RWPE1 (cell line): Measurements from ENCODE around the gene AQP2.
A peak's percentile ranks its signal among the peaks of the same experiment; 100 is the strongest.

ENCODE experiments used
- CTCF ChIA-PET: fragments of 350-600 bp; sonication (Branson Sonifier 250); formaldehyde crosslinking; extraction: SDS; loops from one replicate; lab custom pipeline; 2021; lab: Yijun Ruan, JAX
- POLR2A ChIA-PET: fragments of 400-600 bp; formaldehyde crosslinking; extraction: SDS; loops from one replicate; lab custom pipeline; 2020; ENCODE audit warnings: antibody characterized with exemption; ENCODE audit not compliant: low non-redundant PET; lab: Yijun Ruan, JAX
- DNase-seq: peaks from one replicate; pipeline ENCODE4 v3.0.0; 2012; ENCODE audit warnings: low spot score
- H3K27ac ChIP-seq: fragments of 450-650 bp; 2 replicates; pipeline ENCODE4 v1.5.1; 2017
- TF ChIP-seq, protein P1 (sequence below): fragments of 450-650 bp; conservative IDR thresholded peaks from 2 replicates; pipeline ENCODE4 v1.5.1; 2017; ENCODE audit warnings: low read depth, mild to moderate bottlenecking

Gene AQP2

DNA sequence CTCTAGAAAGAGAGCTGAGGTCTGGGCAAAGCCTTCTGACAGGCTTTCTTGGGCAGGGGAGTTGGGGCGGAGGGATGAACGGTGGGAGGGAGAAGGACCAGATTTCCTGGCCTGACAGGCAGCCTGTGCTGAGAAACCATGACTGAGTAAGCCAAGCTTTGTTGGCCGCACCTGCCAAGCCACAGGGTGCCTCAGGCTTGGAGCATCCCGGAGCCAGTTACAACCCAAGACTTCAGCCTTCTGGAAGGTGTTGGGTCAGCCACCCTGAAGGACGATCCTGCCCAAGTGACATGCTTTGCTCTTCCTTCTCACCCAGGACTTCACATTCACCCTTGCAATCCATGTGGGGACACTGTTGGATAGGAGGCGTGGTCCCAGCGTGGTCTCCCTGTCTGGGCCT lies 21.0 kb upstream of the AQP2 start:
- no peak overlapping the region for H3K27ac ChIP-seq
- POLR2A ChIA-PET: no interaction called here
- no peak for DNase-seq
- CTCF ChIA-PET: interaction anchor here (0.6 to 0.9 kb wide), 3 partner anchors 16 to 810 kb away, joined by 3 to 5 read pairs (median 4); no protein-coding TSS in a partner anchor
- TF ChIP-seq, protein P1, sequence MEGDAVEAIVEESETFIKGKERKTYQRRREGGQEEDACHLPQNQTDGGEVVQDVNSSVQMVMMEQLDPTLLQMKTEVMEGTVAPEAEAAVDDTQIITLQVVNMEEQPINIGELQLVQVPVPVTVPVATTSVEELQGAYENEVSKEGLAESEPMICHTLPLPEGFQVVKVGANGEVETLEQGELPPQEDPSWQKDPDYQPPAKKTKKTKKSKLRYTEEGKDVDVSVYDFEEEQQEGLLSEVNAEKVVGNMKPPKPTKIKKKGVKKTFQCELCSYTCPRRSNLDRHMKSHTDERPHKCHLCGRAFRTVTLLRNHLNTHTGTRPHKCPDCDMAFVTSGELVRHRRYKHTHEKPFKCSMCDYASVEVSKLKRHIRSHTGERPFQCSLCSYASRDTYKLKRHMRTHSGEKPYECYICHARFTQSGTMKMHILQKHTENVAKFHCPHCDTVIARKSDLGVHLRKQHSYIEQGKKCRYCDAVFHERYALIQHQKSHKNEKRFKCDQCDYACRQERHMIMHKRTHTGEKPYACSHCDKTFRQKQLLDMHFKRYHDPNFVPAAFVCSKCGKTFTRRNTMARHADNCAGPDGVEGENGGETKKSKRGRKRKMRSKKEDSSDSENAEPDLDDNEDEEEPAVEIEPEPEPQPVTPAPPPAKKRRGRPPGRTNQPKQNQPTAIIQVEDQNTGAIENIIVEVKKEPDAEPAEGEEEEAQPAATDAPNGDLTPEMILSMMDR: no peak

GRCh38 chr12:49930515-49931288 lies 19.8 kb upstream of the AQP2 start:
- peak; percentile 70 for DNase-seq
- no peak overlapping the region for H3K27ac ChIP-seq
- TF ChIP-seq, protein P1: no peak
- ChIA-PET CTCF (interaction anchor here (0.6 to 2.4 kb wide), 2 partner anchors 15 to 809 kb away, joined by 3 to 8 read pairs; no protein-coding TSS in a partner anchor), POLR2A (no interaction called here)

DNA sequence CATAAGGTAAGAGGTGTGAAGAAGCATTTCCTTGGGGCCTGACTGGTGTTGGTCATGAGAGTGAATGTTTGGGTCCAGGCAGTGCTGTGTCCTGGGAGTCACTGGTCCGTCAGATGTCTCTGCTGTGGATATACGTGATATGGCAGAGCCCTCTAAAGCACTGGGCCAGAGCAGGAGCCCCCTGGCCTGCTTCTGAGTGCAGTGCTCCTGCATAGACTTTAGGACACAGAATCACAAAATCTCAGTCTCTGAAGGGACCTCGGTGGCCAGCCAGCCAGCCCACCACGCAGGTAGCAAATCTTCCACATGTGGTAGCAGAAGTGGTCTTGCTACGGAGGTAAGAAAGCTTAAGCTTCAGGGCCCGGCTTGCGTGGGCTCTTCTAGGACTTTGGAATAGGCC lies 18.5 kb upstream of the AQP2 start:
- POLR2A ChIA-PET: no interaction called here

GRCh38 chr12:49932533-49933130 lies 17.9 kb upstream of the AQP2 start:
- no peak overlapping the region for H3K27ac ChIP-seq
- no peak for DNase-seq
- POLR2A ChIA-PET: no interaction called here
- CTCF ChIA-PET: interaction anchor here (2.4 kb wide), 1 partner anchor 13 kb away, joined by 8 read pairs; no protein-coding TSS in a partner anchor
- TF ChIP-seq, protein P1: no peak

More for the DNA sequence above, 18.5 kb upstream of the AQP2 start:
- CTCF ChIA-PET: interaction anchor here (0.6 to 2.4 kb wide), 2 partner anchors 14 to 287 kb away, joined by 3 to 8 read pairs; no protein-coding TSS in a partner anchor
- no peak overlapping the region for H3K27ac ChIP-seq
- TF ChIP-seq, protein P1: no peak
- DNase-seq: no peak

DNA sequence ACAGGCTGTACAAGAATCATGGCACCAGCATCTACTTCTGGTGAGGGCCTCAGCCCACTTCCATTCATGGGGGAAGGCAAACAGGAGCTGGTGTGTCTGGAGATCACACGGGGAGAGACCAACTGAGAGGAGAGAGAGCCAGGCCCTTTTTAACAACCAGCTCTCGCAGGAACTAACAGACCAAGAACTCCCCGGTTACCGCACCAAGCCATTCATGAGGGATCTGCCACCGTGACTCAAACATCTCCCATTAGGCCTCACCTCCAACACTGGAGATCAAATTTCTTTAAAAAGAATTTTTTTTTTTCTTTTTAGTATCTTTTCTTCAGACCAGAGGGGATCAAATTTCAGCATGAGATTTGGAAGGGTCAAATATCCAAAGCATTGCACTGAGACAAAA lies 16.7 kb upstream of the AQP2 start:
- H3K27ac ChIP-seq: no peak overlapping the region
- no peak for DNase-seq
- POLR2A ChIA-PET: no interaction called here
- CTCF ChIA-PET: no interaction called here
- TF ChIP-seq, protein P1: no peak

GRCh38 chr12:49934505-49934904 lies 16.0 kb upstream of the AQP2 start:
- TF ChIP-seq, protein P1: no peak
- no peak for DNase-seq
- ChIA-PET POLR2A (no interaction called here), CTCF (interaction anchor here (0.5 kb wide), 1 partner anchor 137 kb away, joined by 4 read pairs; no protein-coding TSS in a partner anchor)
- H3K27ac ChIP-seq: no peak overlapping the region
